NCI-H1694 (cell line): ENCODE data around the gene ERFL.

Source experiments
- DNase-seq: peaks from one replicate; lab custom pipeline; 2025; lab: John Stamatoyannopoulos, UW

ERFL gene

GRCh38 chr19:41897820-41898219, 30.4 kb downstream of the ERFL start:
- no peak for DNase-seq

GRCh38 chr19:41897181-41897580, 31.1 kb downstream of the ERFL start:
- no peak for DNase-seq

GRCh38 chr19:41896581-41896942, 31.7 kb downstream of the ERFL start:
- no peak for DNase-seq

GRCh38 chr19:41895745-41896580, 32.3 kb downstream of the ERFL start:
- DNase-seq, result peak; percentile 19

GRCh38 chr19:41894350-41894749, 33.9 kb downstream of the ERFL start:
- DNase-seq, result no peak

GRCh38 chr19:41893899-41894298, 34.4 kb downstream of the ERFL start:
- no peak for DNase-seq

- DNase-seq, result no peak
Observed at GRCh38 chr19:41892173-41892902, 35.9 kb downstream of the ERFL start.

- DNase-seq, result no peak
Observed at GRCh38 chr19:41890936-41891335, 37.3 kb downstream of the ERFL start.

- no peak for DNase-seq
Observed at GRCh38 chr19:41889896-41890295, 38.4 kb downstream of the ERFL start.

- no peak for DNase-seq
Observed at GRCh38 chr19:41888926-41889325, 39.3 kb downstream of the ERFL start.

- no peak for DNase-seq
Observed at GRCh38 chr19:41887711-41888382, 40.4 kb downstream of the ERFL start.

- DNase-seq, result no peak
Observed at GRCh38 chr19:41886761-41887710, 41.2 kb downstream of the ERFL start.

- peak; percentile 85 for DNase-seq
Observed at GRCh38 chr19:41883821-41884733, 44.2 kb downstream of the ERFL start.

- no peak for DNase-seq
Observed at GRCh38 chr19:41883463-41883820, 44.8 kb downstream of the ERFL start.

GRCh38 chr19:41882568-41883462, 45.4 kb downstream of the ERFL start, which contains the start of gene ARHGEF1:
Gene ARHGEF1 (plus strand): TSS chr19:41883184. CDS start chr19:41888083, 4,899 bp downstream.
- no peak for DNase-seq

- DNase-seq, result no peak
Observed at GRCh38 chr19:41880329-41880708, 47.9 kb downstream of the ERFL start.

- no peak for DNase-seq
Observed at GRCh38 chr19:41879670-41880328, 48.5 kb downstream of the ERFL start.

- no peak for DNase-seq
Observed at GRCh38 chr19:41879080-41879479, 49.2 kb downstream of the ERFL start.
